ENCODE results near the gene SOX2. TPM values are rescaled to one million over a fixed set of nuclear protein-coding genes. Genes with fewer than 3 reads are reported as not detected.

SOX2 gene
- 10.4 TPM for total RNA-seq

GRCh38 chr3:181711325-181712135, at the start of gene SOX2:
Gene SOX2 (plus strand): TSS chr3:181711925. CDS start chr3:181712361, 436 bp downstream.
- peak; percentile 89 for DNase-seq

- no peak for DNase-seq
These were observed 28.2 kb upstream of the SOX2 start for GRCh38 chr3:181683563-181683962.

DNA sequence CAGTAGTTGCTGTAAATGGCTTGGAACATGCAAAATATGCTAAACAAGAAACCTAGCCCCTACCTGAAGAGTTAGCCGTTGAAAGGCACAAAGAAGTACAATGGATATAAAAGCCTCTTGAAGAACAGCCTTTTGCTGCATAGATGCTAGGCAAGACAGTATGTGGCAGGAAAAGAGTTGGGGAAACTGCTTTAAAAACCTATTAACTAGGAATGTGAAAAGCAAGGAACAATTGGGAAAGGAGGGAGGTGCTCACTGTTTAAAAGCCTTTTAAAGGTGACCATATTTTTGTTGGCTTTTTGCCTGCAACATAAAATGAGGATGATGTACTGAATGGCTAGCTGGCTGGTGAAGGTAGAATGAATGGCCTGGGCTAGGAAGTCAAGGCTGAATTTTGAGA, 24.5 kb upstream of the SOX2 start:
- DNase-seq = no peak

DNA sequence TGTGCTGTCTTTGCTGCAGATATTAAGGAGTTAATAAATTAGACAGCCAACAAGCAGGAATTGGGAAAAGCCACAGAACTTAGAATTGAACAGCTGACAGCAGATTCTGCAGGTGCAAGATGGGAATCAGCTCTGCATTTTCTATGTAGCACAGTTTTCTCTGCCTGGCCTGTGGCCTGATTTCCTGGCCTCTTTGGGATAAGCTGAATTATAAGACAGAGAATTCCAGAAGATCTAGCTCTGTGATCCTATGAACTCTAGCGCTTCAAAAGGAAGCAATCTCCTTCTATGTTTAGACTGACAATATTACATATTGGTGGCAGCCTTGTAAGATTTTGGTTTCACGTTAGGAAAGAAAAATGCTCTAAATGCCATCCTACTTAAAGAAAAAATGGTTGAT, 24.0 kb upstream of the SOX2 start:
- DNase-seq = no peak

DNA sequence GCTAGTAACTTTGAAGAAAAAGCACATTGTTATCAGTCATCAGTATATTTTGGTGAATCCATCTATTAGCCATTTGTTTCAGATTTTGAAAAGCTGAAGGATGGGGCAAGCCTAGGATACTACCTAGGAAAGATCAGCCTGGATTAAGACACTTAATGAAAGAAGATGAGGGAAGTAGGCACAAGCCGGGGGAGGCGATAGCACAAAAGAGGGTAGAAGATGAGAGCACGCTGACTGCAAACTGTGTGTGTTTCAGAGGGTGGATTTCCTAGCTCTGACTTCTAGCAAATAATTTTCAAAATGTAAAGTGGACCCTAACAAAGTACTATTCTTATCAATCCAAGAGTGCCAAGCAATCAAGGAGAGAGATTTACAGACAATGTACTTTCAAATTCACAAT, 22.2 kb upstream of the SOX2 start:
- no peak for DNase-seq

GRCh38 chr3:181690769-181691168, 21.0 kb upstream of the SOX2 start:
- DNase-seq = no peak

GRCh38 chr3:181691901-181692300, 19.8 kb upstream of the SOX2 start:
- no peak for DNase-seq

- no peak for DNase-seq
These were observed 19.2 kb upstream of the SOX2 start for GRCh38 chr3:181692311-181693145.

GRCh38 chr3:181693280-181693679, 18.4 kb upstream of the SOX2 start:
- no peak for DNase-seq

DNA sequence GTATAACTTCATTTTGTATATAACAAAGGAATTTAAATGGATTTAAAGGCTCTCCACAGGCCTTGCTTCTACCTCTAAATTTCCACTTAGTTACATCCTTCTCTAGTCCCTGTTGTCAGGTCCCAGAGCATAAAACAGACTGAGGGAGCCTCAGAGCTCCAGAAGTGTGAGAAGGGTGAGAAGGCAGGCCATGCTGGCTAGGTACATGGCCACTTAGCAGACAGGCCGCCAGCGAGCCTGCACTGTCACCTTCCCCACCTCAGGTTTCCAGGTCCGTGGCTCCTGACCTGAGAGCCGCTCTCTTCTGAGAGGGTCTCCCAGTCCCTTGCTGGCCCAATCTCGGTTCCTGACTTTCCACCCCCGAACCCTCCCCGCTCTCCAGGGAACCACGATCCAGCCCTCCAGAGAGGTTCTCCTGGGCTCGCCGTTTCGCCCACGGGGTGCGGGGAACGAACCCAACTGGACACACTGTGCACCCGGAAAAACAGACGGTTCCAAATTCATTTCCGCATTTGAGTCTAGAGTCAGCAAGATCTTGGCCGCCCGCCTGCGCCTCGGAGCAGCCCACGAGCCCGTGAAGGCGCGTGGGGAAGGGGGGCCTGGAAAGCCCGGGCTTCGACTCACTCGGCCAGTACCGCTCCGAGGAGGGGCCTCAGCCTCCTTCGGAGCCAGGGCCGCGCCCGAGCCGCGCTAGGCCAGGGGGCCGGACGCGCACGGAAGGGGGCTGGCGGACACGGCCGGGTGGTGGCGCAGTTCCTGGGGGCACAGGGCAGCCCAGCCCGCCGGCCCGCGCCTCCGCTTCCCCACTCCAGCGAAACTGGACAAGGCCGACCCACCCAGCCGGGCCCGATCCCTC, 16.7 kb upstream of the SOX2 start:
- DNase-seq = peak; percentile 62

DNA sequence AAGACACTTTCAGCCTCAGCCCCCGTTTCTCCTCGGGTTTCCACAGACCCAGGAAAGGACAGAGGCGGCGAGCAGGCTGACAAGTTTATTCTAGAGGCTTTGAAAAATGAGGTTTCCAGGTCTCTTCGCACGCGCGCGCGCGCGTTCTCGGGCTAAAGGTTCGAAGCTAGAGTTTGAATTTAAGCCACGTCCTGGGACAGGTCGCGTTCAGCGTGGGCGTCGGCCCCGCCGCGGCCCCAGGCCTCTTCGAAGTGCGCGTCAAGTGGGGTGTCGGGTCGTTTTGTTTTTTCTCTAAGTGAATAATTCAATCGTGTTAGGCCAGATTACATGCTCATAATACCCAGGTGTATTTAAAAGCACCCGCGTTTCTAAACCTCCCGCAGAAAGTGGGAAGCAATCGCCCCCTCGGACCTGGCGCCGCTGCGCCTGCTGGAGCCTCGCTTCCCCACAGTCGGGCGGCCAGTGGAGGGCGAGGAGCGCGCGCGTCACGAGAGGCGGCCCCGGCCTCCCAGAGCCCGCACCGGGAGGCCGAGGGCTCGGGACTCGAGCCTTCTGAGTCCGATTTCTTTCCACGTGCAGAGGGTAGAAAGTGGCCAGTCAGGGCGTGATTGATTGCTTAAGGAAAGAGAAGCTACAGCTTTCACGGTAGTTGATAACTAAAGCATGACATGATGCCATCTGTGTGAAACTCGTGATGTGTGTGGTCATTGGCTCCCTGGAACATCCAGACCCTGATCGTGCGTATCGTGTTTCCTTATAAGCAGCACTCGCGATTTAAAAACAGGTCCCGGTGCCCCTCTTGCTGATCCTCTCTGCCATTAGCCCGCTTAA, 15.8 kb upstream of the SOX2 start:
- DNase-seq = no peak

- DNase-seq = no peak
These were observed 15.0 kb upstream of the SOX2 start for GRCh38 chr3:181696626-181697230.

DNA sequence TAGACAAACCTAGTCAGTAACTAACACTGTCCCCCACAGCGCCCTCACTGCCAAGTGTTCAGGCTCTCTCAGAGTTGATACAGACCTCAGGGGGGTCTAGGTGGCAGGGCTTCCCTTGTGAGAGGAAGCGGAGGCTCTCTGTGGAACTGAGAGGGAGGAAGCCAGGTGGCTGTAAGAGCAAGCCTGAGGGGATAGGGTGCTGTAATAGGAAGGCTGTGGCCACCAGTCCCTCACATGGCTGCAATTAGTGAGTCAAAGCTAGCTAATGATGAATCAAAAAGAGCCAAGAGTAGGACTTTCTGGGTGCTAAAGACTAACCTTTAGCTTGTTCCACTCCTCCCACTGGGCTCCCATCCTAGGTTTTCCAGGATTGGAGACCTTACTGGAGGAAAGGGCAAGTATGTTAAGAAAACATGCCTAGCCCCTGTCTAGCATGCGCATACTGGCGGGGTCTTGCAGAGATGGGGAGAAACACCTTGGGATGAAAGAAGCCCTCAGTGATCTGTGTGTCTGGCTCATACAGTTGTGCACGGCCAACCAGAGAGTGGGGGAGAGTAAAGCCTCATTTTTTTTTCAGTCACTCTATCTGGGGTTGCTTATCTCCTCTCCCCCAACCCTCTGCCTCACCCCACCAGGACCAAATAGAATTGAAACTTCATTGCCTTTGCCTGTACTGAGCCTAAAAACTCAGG, 13.3 kb upstream of the SOX2 start:
- no peak for DNase-seq

GRCh38 chr3:181699171-181699903, 12.4 kb upstream of the SOX2 start:
- no peak for DNase-seq

GRCh38 chr3:181700168-181701087, 11.3 kb upstream of the SOX2 start:
- DNase-seq = peak; percentile 95

DNA sequence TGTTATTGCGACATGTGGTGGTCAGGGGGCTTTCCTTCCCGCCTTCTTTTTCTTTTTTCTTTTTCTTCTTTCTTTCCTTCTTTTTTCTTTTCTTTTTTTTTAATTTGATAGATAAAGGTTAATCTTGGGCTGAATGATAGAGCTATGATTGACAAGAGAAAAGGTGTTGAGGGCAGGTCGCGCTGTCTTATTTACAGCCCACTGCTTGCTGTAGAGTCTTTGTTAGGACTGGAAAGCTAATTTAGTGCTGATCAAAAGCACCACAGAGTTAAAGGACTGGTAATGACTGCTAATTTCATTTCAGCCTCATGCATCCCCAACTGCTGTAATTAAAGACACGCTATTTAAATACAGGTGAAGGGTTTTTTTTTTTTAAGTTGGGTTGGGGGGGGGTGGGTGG, 10.6 kb upstream of the SOX2 start:
- no peak for DNase-seq

DNA sequence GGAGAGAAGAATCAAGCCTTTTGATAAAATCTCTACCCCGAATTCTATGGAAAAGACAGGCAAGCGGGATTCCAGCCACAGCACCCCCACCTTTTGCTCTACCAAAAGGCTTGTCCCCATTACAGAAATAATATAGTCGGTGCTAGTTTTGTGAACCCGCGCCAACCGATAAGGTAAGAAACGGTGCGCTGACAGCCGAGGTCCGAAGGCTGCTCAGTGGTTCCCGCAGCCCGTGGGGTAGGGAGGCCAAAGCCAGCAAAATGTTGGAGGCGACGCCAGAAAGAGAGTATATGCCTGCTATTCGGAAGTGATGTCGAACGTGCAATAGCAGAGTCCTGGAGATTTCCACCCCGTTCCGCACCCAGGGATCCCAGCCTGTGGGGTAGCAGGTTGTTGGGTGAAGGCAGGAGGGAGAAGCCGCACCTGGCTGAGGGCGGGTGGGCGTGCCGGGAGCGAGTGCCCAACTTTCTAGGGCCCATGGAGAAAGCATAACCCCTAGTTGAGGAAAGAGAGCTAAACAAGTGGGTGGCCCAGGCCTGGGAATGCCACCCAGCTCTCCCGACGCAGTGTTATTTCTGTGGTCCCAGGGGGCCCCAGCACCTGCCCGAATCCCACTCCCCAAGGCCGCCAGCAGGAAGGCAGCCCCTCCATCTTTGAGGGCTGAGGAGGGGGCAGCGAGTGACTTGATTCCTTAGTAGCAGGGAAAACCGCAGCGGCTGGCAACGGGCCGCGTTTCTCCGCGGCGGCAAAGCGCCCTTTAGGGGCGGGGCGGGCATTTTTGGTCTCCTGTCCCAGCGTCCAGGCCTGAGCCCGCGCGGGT, 7.9 kb upstream of the SOX2 start:
- no peak for DNase-seq

Data from tongue (tissue), 2 donors.